Neural cell (in vitro differentiated cells): Measurements from ENCODE around the gene TENT5C. TPM values are rescaled to one million over a fixed set of nuclear protein-coding genes. Genes with fewer than 3 reads are reported as not detected.

ENCODE experiments used
- H2AFZ ChIP-seq: fragments of 200-600, 300-800 bp; sonication (generic), shearing (Covaris generic); 2 replicates; pipeline ENCODE4 v1.6.0; 2014; ENCODE audit warnings: low read depth, mild to moderate bottlenecking, antibody characterized with exemption, low read length, moderate library complexity
- H3F3A ChIP-seq: fragments of 200-600 bp; shearing (Covaris generic); 2 replicates; pipeline ENCODE4 v1.6.1; 2016; ENCODE audit warnings: mild to moderate bottlenecking, moderate library complexity, mixed read lengths, antibody characterized with exemption, low read length; ENCODE audit not compliant: insufficient read depth, poor library complexity, severe bottlenecking
- H3K27ac ChIP-seq: fragments of 200-600, 300-800 bp; sonication (generic), shearing (Covaris generic); 2 replicates; pipeline ENCODE4 v1.5.1; 2014; ENCODE audit warnings: mild to moderate bottlenecking, low read length, moderate library complexity
- H3K27me3 ChIP-seq: fragments of 300-800, 200-600 bp; sonication (generic), shearing (Covaris generic); 2 replicates; pipeline ENCODE4 v1.6.0; 2014; ENCODE audit warnings: mild to moderate bottlenecking, low read depth, low read length, moderate library complexity; ENCODE audit not compliant: insufficient read depth
- H3K36me3 ChIP-seq: fragments of 300-800, 200-600 bp; sonication (generic), shearing (Covaris generic); 2 replicates; pipeline ENCODE4 v1.5.1; 2014; ENCODE audit warnings: mild to moderate bottlenecking, antibody characterized with exemption, low read length, moderate library complexity; ENCODE audit not compliant: insufficient read depth
- H3K4me2 ChIP-seq: fragments of 300-800, 200-600 bp; sonication (generic), shearing (Covaris generic); 2 replicates; pipeline ENCODE4 v1.6.0; 2014; ENCODE audit warnings: mild to moderate bottlenecking, low read length
- H3K4me3 ChIP-seq: fragments of 300-800, 200-600 bp; sonication (generic), shearing (Covaris generic); 2 replicates; pipeline ENCODE4 v1.5.1; 2014; ENCODE audit warnings: mild to moderate bottlenecking, low read length, moderate library complexity
- H3K79me2 ChIP-seq: fragments of 200-600 bp; shearing (Covaris generic); replicated peaks from 2 replicates; pipeline ENCODE4 v1.6.0; 2014; ENCODE audit warnings: mild to moderate bottlenecking, low read length, moderate library complexity; ENCODE audit not compliant: insufficient read depth
- H3K9ac ChIP-seq: fragments of 300-800, 200-600 bp; sonication (generic), shearing (Covaris generic); 2 replicates; pipeline ENCODE4 v1.6.1; 2016; ENCODE audit warnings: mild to moderate bottlenecking, low read length, mixed read lengths
- H3K9me2 ChIP-seq: fragments of 200-600 bp; shearing (Covaris generic); 2 replicates; pipeline ENCODE4 v1.6.1; 2016; ENCODE audit warnings: mild to moderate bottlenecking, low read length, mixed read lengths; ENCODE audit not compliant: insufficient read depth
- H3K9me3 ChIP-seq: fragments of 200-600, 300-800 bp; sonication (generic), shearing (Covaris generic); 2 replicates; pipeline ENCODE4 v1.6.1; 2016; ENCODE audit warnings: mild to moderate bottlenecking, mixed run types, low read length, moderate library complexity, mixed read lengths
- H4K20me1 ChIP-seq: fragments of 200-600 bp; shearing (Covaris generic); 2 replicates; pipeline ENCODE4 v1.6.1; 2016; ENCODE audit warnings: mild to moderate bottlenecking, mixed run types; ENCODE audit not compliant: insufficient read depth
- CTCF ChIP-seq: fragments of 450-650 bp; IDR thresholded peaks from 2 replicates; pipeline ENCODE4 v1.5.1; 2014; ENCODE audit warnings: antibody characterized with exemption, mild to moderate bottlenecking, moderate library complexity; ENCODE audit not compliant: poor library complexity, severe bottlenecking
- EP300 ChIP-seq: fragments of 450-650 bp; conservative IDR thresholded peaks from 2 replicates; pipeline ENCODE4 v1.6.1; 2014; ENCODE audit warnings: antibody characterized with exemption, mild to moderate bottlenecking, moderate library complexity; ENCODE audit not compliant: poor library complexity, severe bottlenecking
- EZH2 ChIP-seq: fragments of 200-600, 300-800 bp; shearing (Covaris generic), sonication (generic); IDR thresholded peaks from 2 replicates; pipeline ENCODE4 v1.6.1; 2014; ENCODE audit warnings: antibody characterized with exemption, low read length, borderline replicate concordance, mild to moderate bottlenecking; ENCODE audit not compliant: insufficient read depth, poor library complexity, severe bottlenecking
- MXI1 ChIP-seq: fragments of 450-650 bp; conservative IDR thresholded peaks from 2 replicates; pipeline ENCODE4 v1.6.1; 2014; ENCODE audit warnings: antibody characterized with exemption, mild to moderate bottlenecking; ENCODE audit not compliant: poor library complexity, severe bottlenecking
- POLR2AphosphoS5 ChIP-seq: IDR thresholded peaks from 2 replicates; pipeline ENCODE4 v1.6.1; 2012
- RAD21 ChIP-seq: fragments of 450-650 bp; conservative IDR thresholded peaks from 2 replicates; pipeline ENCODE4 v1.6.1; 2014; ENCODE audit warnings: antibody characterized with exemption, mild to moderate bottlenecking, moderate library complexity
- REST ChIP-seq: IDR thresholded peaks from 2 replicates; pipeline ENCODE4 v1.6.1; 2012; ENCODE audit warnings: borderline replicate concordance
- SMC3 ChIP-seq: fragments of 450-650 bp; conservative IDR thresholded peaks from 2 replicates; pipeline ENCODE4 v1.6.1; 2014; ENCODE audit warnings: antibody characterized with exemption, mild to moderate bottlenecking, moderate library complexity; ENCODE audit not compliant: poor library complexity
- TAF1 ChIP-seq: IDR thresholded peaks from 2 replicates; pipeline ENCODE4 v1.6.1; 2012; ENCODE audit warnings: low read depth
- polyA plus RNA-seq: library from polyadenylated mRNA; depleted of rRNA; stranded (reverse); fragments of >200 nt; gene quantifications from 2 replicates; pipeline ENCODE4 v1.2.3, GENCODE V29; 2014

The TENT5C gene
- polyA plus RNA-seq, 1 donor from 2014 or later: 0.05 TPM

- Histone ChIP-seq H2AFZ (no peak overlapping the region), H3K4me2 (no peak overlapping the region), H3F3A (no peaks in the 10 kb centered on the region), H3K36me3 (no peaks in the 10 kb centered on the region), H3K27ac (no peak overlapping the region), H3K79me2 (no peaks in the 10 kb centered on the region), H3K9ac (no peak overlapping the region), H4K20me1 (no peaks in the 10 kb centered on the region), H3K27me3 (no peaks in the 10 kb centered on the region), H3K4me3 (no peak overlapping the region), H3K9me3 (no peaks in the 10 kb centered on the region), H3K9me2 (no peaks in the 10 kb centered on the region)
- TF ChIP-seq TAF1 (no peak), POLR2AphosphoS5 (no peak), REST (no peak), SMC3 (no peak), EP300 (no peak), CTCF (no peak), EZH2 (no peak), MXI1 (no peak), RAD21 (no peak)
Observed at GRCh38 chr1:117627546-117628130, 21.8 kb downstream of the TENT5C start.

GRCh38 chr1:117628343-117628742 lies 22.5 kb downstream of the TENT5C start:
- Histone ChIP-seq H4K20me1 (no peaks in the 10 kb centered on the region), H2AFZ (no peak overlapping the region), H3K9me3 (no peaks in the 10 kb centered on the region), H3K27ac (no peak overlapping the region), H3K9me2 (no peaks in the 10 kb centered on the region), H3F3A (no peaks in the 10 kb centered on the region), H3K4me2 (no peak overlapping the region), H3K4me3 (no peak overlapping the region), H3K79me2 (no peaks in the 10 kb centered on the region), H3K9ac (no peak overlapping the region), H3K27me3 (no peaks in the 10 kb centered on the region), H3K36me3 (no peaks in the 10 kb centered on the region)
- no peak for TF ChIP-seq TAF1
- no peak for TF ChIP-seq SMC3
- TF ChIP-seq EP300: no peak
- no peak for TF ChIP-seq MXI1
- TF ChIP-seq CTCF: no peak
- no peak for TF ChIP-seq POLR2AphosphoS5
- TF ChIP-seq EZH2: no peak
- TF ChIP-seq REST: no peak
- no peak for TF ChIP-seq RAD21
